ENCODE measurements around the gene CSK.

The CSK gene

DNA sequence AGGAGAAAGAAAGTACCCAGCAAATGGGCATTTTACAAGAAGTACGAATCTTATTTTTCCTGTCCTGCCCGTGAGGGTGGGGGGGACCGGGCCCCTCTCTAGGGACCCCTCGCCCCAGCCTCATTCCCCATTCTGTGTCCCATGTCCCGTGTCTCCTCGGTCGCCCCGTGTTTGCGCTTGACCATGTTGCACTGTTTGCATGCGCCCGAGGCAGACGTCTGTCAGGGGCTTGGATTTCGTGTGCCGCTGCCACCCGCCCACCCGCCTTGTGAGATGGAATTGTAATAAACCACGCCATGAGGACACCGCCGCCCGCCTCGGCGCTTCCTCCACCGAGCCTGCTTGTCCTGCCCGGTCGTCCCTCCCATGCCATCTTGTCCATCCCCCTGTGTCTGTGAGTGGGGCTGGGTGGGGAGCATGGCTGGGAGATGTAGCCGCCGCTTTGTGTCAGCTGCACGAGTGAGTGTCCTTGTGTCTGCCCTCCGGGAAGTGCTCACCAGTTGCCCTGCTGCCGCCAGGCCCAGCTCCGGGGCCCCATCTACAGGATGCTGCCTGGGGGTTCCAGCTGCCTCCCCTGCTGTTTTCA lies 21.1 kb downstream of the CSK start:
- no peak for DNase-seq

- no peak for DNase-seq
These were observed 23.1 kb downstream of the CSK start for GRCh38 chr15:74804935-74805334.

GRCh38 chr15:74807282-74807681 lies 25.4 kb downstream of the CSK start:
- no peak for DNase-seq

DNA sequence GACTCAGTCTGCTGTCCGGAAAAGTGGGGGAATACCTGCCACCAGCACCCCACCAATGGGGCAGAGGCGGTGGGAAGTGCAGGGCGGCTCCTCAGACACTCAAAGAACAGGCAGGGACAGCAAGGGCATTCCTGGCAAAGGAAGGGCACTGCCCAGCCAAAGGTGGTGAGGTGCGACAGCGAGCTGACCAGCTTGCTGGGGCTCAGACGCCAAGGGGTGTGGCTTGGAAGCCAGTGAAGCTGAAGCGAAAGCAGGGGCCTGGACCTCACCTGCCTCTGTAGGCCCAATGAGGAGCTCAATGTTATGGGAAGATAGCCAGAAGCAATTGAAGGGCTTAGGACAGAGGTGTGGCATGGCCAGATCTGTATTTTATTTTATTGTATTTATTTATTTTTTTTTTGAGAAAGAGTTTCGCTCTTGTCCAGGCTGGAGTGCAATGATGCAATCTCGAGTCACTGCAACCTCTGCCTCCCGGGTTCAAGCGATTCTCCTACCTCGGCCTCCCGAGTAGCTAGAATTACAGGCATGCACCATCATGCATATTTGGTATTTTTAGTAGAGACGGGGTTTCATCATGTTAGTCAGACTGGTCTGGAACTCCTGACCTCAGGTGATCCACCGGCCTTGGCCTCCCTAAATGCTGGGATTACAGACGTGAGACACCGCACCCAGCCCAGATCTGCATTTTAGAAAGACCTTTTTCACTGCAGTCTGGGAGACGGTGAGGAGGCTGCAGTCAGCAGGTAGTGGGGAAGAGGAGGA lies 26.4 kb downstream of the CSK start:
- DNase-seq, result no peak

DNA sequence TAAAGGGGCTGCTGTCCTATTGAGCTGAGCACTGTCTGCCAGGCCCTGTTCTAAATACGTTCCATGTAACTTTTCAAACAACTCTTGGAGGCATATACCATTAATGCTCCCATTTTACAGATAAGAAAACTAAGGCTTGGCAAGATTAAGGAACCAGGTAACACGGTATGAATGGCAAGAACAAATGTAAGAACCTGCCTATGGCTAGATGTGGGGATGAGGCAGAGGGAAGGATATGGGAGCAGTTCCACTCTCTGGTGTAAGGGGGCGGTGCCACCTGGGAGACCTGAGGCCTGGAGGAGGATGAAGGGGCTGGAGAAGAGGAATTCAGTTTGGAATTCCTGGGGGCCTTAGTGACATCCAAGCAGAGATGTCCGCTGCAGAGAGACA lies 27.0 kb downstream of the CSK start:
- DNase-seq, result no peak

GRCh38 chr15:74809242-74809641 lies 27.4 kb downstream of the CSK start:
- DNase-seq, result no peak

DNA sequence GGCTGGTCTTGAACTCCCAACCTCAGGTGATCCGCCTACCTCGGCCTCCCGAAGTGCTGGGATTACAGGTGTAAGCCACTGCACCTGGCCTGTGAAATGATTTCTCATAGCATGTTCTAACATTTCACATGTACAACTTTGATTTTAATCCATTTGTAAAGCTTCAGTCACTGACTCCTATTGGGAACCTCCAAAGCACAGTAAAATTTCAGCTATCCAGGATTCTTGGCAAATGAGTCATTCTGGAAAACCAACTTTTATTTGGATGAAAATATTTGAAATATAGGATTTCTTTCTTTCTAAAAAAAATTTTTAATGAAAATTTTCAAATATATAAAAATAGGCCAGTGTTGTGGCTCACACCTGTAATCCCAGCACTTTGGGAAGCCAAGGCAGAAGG lies 28.1 kb downstream of the CSK start:
- DNase-seq, result no peak

DNA sequence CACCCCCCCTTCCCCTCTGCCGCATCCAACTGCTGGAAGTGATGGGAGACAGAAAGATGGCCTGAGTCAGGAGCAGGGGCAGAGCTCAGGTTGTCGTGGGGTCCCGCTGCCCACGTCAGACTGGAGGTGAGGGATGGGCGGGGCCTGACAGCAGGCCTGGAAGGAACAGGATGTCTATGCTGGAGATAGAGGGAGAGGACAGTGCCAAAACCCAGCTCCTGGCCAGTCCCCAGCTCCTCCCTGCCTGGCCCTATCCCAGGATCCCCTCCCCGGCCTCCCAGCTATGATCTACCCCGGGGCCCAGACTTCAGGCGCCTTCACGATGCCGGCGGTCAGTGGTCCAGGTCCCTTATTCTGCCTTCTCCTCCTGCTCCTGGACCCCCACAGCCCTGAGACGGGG lies 30.7 kb downstream of the CSK start, which contains the start of gene LMAN1L:
Gene LMAN1L, plus strand, starts transcription at position 303 of the 400 bp plus-strand sequence. Its CDS starts 20 bp downstream, at position 323.
- no peak for DNase-seq

GRCh38 chr15:74815121-74815934 lies 33.4 kb downstream of the CSK start:
- no peak for DNase-seq

DNA sequence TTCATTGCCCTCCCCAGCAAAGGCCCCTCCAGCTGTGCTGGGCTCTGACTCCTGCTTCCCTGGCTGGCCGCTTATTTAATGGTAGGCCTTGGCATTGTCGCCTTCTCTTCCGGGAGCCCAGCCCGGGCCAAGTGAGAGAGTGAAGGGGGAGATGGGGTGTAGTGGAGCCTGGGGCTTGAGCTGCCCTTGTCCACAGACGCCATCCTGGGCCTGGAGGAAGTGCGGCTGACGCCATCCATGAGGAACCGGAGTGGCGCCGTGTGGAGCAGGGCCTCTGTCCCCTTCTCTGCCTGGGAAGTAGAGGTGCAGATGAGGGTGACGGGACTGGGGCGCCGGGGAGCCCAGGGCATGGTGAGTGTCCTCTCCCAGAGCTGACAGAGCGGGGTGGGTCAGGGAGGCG lies 34.1 kb downstream of the CSK start:
- DNase-seq, result no peak

DNA sequence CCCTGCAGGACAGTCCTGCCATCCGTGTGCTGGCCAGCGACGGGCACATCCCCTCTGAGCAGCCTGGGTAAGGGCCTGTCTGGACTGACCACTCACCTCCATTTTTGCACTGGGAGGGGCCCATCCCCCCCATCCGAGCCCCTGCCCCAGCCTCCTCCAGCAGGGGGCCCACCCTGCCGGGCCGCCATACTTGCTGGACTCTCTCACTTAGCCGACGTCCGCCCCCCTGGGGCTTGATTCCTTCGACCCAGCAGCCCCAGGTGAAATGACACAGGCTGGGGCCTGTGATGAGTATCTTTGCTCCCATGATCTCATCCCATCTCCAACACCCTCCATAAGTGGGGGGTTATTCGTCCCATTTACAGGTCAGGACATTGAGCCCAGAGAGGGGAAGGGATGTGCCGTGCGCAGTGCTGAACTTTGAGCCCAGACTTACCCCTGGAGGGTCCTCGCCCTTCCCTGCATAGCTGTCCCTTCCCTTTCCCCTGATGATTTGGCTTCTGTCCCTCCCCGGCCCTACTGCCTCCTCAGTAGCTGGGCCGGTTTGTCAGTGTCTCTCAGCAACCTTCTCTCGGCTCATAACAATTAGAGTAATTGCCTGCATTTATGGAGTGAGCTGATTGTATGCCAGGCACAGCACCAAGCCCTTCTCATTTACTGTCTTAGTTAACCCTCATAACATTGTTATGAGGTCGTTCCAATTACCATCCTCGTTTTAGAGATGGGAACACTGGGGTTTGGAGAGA lies 34.9 kb downstream of the CSK start:
- DNase-seq, result no peak

DNA sequence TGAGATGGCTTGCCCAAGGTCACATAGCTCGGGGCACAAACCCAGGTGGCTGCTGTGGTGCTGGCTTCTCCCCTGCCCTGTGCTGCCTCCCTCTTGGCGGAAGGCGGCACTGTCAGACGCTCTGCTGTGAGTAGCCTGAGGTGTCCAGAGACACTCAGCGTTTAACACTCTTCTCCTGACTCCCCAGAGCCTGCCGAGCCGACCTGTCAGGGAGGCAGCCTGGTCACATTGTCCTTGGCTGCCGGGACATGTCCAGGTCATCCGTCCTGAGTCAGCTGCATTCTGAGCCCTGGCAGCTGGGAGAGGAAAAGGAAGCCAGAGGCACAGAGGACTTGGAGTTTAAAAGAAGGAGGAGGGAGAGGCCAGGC lies 35.5 kb downstream of the CSK start:
- no peak for DNase-seq

- no peak for DNase-seq
These were observed 38.2 kb downstream of the CSK start for GRCh38 chr15:74820056-74820455.

GRCh38 chr15:74821091-74821789 lies 39.4 kb downstream of the CSK start:
- DNase-seq, result no peak

DNA sequence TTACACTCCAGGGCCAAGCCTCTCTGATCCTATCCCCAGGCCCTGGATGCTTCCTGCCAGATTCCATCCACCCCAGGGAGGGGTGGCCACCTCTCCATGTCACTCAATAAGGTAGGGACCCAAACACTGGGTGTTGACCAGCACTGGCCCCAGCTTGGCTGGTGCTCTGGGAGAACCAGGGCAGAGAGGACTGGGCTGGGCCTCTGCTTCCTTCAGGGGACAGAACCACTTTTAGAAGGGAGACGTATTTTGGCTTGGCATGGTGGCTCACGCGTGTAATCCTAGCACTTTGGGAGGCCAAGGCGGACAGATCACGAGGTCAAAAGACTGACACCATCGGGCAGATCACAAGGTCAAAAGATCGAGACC lies 39.9 kb downstream of the CSK start:
- DNase-seq, result no peak

- no peak for DNase-seq
These were observed 40.4 kb downstream of the CSK start for GRCh38 chr15:74822233-74822632.

DNA sequence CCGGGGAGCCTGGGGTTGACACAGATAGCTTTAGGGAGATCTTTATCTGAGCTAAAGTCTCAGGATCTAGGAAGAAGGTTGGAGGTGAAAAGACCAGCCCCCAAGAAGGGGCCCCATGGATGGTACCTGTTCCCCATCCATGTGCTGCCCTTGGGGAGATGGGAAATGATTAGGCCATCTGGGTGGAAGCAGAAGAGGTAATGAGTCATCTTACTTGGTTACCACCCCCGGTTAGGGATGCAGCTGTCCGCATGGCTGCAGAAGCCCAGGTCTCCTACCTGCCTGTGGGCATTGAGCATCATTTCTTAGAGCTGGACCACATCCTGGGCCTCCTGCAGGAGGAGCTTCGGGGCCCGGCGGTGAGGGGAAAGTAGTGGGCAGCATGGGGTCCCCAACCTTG lies 41.4 kb downstream of the CSK start:
- DNase-seq, result no peak

DNA sequence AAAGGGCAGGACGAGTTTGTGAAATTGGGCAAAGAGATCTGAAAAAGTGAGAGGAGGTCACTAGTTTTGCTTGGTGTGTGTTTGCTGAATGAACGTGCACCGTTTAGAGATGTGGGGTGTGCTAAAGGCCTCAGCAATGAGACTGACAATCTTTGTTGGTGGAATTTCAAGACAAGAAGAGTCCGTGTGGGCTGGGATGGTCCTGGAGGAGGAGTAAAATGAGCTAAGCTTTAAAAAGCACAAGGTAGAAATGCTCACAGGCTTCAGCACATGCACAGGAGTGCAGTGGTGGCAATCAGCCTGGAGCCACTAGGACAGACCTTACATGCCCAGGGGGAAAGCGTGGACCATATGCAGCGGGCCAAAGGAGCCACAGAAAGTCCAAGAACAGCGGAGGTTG lies 43.1 kb downstream of the CSK start:
- DNase-seq, result no peak

DNA sequence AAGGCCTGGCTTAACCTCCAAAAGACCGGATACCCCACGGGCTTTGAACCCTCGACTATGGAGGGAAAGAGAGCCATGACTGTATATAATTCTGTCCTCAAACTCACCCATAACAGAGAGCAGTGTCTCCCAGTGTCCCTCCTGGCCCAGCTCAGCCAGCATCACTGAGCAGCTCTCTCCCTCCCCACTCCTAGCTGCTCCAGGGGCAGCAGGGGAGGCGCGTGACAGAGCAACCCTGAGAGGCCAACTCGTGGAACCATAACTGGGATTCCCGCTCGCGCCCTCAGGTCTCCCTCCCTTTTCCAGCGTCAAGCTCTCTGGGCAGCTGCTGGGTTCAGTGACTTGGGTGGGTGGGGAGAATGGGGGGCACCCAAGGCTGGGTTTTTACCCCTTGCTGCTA lies 44.0 kb downstream of the CSK start:
- no peak for DNase-seq

DNA sequence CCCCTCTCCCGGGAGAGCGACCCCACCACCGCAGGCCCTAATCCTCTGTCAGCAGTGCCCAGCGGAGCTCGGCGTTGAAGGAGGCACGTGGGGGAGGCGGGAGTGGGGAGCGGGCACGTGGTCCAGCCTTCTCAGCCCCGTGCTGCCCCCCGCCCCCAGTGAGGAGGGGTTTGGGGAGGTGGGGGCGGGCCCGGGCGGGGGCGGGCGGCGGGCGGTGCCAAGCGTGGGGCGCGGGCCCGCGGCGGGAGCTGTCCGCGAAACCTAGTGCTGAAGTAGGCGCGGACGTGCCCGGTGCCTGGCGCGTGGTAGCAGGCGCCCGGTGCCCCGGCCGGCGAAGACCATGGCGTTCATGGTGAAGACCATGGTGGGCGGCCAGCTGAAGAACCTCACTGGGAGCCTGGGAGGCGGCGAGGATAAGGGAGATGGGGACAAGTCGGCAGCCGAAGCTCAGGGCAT lies 44.5 kb downstream of the CSK start, which contains the start of gene CPLX3:
Gene CPLX3, plus strand, starts transcription at position 264 of the 456 bp plus-strand sequence. Its CDS starts 77 bp downstream, at position 341.
- DNase-seq, result peak in 3 of 4 experiments; percentile 15 to 24 (median 16)

GRCh38 chr15:74826921-74827320 lies 45.0 kb downstream of the CSK start:
- DNase-seq, result no peak

DNA sequence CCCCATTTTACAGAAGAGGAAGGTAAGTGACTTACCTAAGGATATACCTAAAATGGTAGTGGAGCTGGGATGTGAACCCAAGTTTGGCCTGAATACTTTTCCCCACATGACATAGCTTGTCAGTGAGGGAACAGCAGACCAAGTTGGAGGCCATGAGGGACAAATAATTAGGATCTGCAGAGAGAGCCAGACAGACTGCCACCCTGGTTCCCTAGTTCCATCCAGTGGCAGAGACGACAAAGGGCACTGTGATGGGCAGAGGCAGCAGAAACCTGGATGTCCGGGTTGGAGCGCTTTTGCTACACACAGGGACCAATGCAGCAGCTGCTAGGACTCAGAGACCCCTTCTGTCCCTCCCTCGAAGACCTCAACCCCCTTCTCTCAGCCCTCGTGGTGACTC lies 45.7 kb downstream of the CSK start:
- no peak for DNase-seq

All from activated CD4-positive, CD25-positive, alpha-beta regulatory T cell (primary cell).